ENCODE measurements around the gene SLC4A1.

GRCh38 chr17:44256671-44257070, 11.3 kb downstream of the SLC4A1 start:
- TF ChIP-seq, protein P1, sequence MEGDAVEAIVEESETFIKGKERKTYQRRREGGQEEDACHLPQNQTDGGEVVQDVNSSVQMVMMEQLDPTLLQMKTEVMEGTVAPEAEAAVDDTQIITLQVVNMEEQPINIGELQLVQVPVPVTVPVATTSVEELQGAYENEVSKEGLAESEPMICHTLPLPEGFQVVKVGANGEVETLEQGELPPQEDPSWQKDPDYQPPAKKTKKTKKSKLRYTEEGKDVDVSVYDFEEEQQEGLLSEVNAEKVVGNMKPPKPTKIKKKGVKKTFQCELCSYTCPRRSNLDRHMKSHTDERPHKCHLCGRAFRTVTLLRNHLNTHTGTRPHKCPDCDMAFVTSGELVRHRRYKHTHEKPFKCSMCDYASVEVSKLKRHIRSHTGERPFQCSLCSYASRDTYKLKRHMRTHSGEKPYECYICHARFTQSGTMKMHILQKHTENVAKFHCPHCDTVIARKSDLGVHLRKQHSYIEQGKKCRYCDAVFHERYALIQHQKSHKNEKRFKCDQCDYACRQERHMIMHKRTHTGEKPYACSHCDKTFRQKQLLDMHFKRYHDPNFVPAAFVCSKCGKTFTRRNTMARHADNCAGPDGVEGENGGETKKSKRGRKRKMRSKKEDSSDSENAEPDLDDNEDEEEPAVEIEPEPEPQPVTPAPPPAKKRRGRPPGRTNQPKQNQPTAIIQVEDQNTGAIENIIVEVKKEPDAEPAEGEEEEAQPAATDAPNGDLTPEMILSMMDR (optimal IDR thresholded peaks at IDR 0.05 in 1 of 3, IDR thresholded peaks at IDR 0.05 in 1 of 3, conservative IDR thresholded peaks at IDR 0.05 in 1 of 3; ENCODE audit: extremely low read depth in 1 of 3, insufficient read depth in 2 of 3, low read length in 3 of 3): no peak
- TF ChIP-seq EZH2 (IDR thresholded peaks at IDR 0.05; ENCODE audit: low read length): no peak

Data from keratinocyte (primary cell).